HG03469 (cell line): ENCODE results near the gene MACF1.

Experiments used
- ATAC-seq: cut with Tn5 transposase; IDR thresholded peaks from one replicate; pipeline ENCODE4 v1.9.1; 2021; ENCODE audit warnings: mild to moderate bottlenecking, moderate library complexity, moderate number of reproducible peaks; ENCODE audit not compliant: unreplicated experiment

The MACF1 gene

GRCh38 chr1:39411526-39412478, 207.3 kb downstream of the MACF1 start:
- ATAC-seq = no peak

- ATAC-seq = no peak
Observed at GRCh38 chr1:39412892-39413291, 208.4 kb downstream of the MACF1 start.

- no peak for ATAC-seq
Observed at GRCh38 chr1:39413902-39414528, 209.5 kb downstream of the MACF1 start.

- no peak for ATAC-seq
Observed at GRCh38 chr1:39415553-39415952, 211.1 kb downstream of the MACF1 start.

GRCh38 chr1:39416609-39417008, 212.1 kb downstream of the MACF1 start:
- no peak for ATAC-seq

- no peak for ATAC-seq
Observed at GRCh38 chr1:39418236-39418635, 213.7 kb downstream of the MACF1 start.

- no peak for ATAC-seq
Observed at GRCh38 chr1:39420493-39420892, 216.0 kb downstream of the MACF1 start.

GRCh38 chr1:39422614-39423013, 218.1 kb downstream of the MACF1 start:
- ATAC-seq = no peak

- no peak for ATAC-seq
Observed at GRCh38 chr1:39425151-39425550, 220.7 kb downstream of the MACF1 start.

- no peak for ATAC-seq
Observed at GRCh38 chr1:39425634-39426033, 221.1 kb downstream of the MACF1 start.

- no peak for ATAC-seq
Observed at GRCh38 chr1:39426346-39426745, 221.9 kb downstream of the MACF1 start.

- no peak for ATAC-seq
Observed at GRCh38 chr1:39427374-39427773, 222.9 kb downstream of the MACF1 start.

- ATAC-seq = no peak
Observed at GRCh38 chr1:39427912-39428311, 223.4 kb downstream of the MACF1 start.

- no peak for ATAC-seq
Observed at GRCh38 chr1:39431927-39432326, 227.4 kb downstream of the MACF1 start.

GRCh38 chr1:39434797-39435395, 230.4 kb downstream of the MACF1 start:
- no peak for ATAC-seq

- no peak for ATAC-seq
Observed at GRCh38 chr1:39435597-39435996, 231.1 kb downstream of the MACF1 start.

- no peak for ATAC-seq
Observed at GRCh38 chr1:39436842-39437241, 232.3 kb downstream of the MACF1 start.

- no peak for ATAC-seq
Observed at GRCh38 chr1:39438042-39438441, 233.5 kb downstream of the MACF1 start.

- ATAC-seq = no peak
Observed at GRCh38 chr1:39440856-39441255, 236.4 kb downstream of the MACF1 start.

GRCh38 chr1:39441797-39442196, 237.3 kb downstream of the MACF1 start:
- no peak for ATAC-seq

GRCh38 chr1:39445573-39445972, 241.1 kb downstream of the MACF1 start:
- ATAC-seq = no peak
